Measurements from ENCODE around the gene OR5L2.
A peak's percentile ranks its signal among the peaks of the same experiment; 100 is the strongest.
"Not testable (repeated sequence)": the region's sequence is repeated elsewhere in the genome, so short reads cannot be mapped to it uniquely, and the experiment has no call there.

OR5L2 gene

GRCh38 chr11:55852141-55852540 is 25.1 kb downstream of the OR5L2 start:
- H3K9ac ChIP-seq, result no peak overlapping the region
- no peaks in the 10 kb centered on the region for H3K27me3 ChIP-seq
- no peak overlapping the region for H3K4me3 ChIP-seq
- H4K20me1 ChIP-seq, result no peaks in the 10 kb centered on the region
- H3K9me3 ChIP-seq (replicated peaks in 1 of 11), result no peaks in the 10 kb centered on the region
- no peaks in the 10 kb centered on the region for H3K36me3 ChIP-seq
- no peak for TF ChIP-seq Cebpa-rat (IDR thresholded peaks at IDR 0.05)
- H3K4me2 ChIP-seq, result no peak overlapping the region
- no peaks in the 10 kb centered on the region for H3K4me1 ChIP-seq
- H3K27ac ChIP-seq, result no peak overlapping the region

GRCh38 chr11:55854704-55855103 is 27.7 kb downstream of the OR5L2 start:
- no peaks in the 10 kb centered on the region for H3K9me3 ChIP-seq (replicated peaks in 1 of 11)
- no peak overlapping the region for H3K9ac ChIP-seq
- no peak overlapping the region for H3K4me2 ChIP-seq
- no peak for TF ChIP-seq Cebpa-rat (IDR thresholded peaks at IDR 0.05)
- no peaks in the 10 kb centered on the region for H3K4me1 ChIP-seq
- H4K20me1 ChIP-seq, result no peaks in the 10 kb centered on the region
- no peaks in the 10 kb centered on the region for H3K36me3 ChIP-seq
- no peak overlapping the region for H3K27ac ChIP-seq
- no peak overlapping the region for H3K4me3 ChIP-seq
- no peaks in the 10 kb centered on the region for H3K27me3 ChIP-seq

- H3K36me3 ChIP-seq, result not testable (repeated sequence)
- H3K4me2 ChIP-seq, result 0 out of 22 replicates have a peak overlapping the region, but pooled peaks of 2 of the 11 experiments have one; percentile 3 to 15
These were observed 40.3 kb downstream of the OR5L2 start for GRCh38 chr11:55867354-55867753.

GRCh38 chr11:55872731-55873130 is 45.7 kb downstream of the OR5L2 start:
- H3K9ac ChIP-seq, result not testable (repeated sequence)

More at GRCh38 chr11:55867354-55867753, 40.3 kb downstream of the OR5L2 start:
- H3K4me1 ChIP-seq; H4K20me1 ChIP-seq; H3K27me3 ChIP-seq; H3K9ac ChIP-seq; H3K27ac ChIP-seq; H3K9me3 ChIP-seq (replicated peaks in 1 of 11); H3K4me3 ChIP-seq: not testable (repeated sequence)

GRCh38 chr11:55873146-55873545 is 46.1 kb downstream of the OR5L2 start:
- H3K4me2 ChIP-seq, H3K27me3 ChIP-seq, H3K4me1 ChIP-seq, H3K9ac ChIP-seq, H4K20me1 ChIP-seq, H3K36me3 ChIP-seq, H3K4me3 ChIP-seq, H3K27ac ChIP-seq: not testable (repeated sequence)
- peaks cover 8 to 22% (median 19%) of the 10 kb centered on the region in 11 experiments; a peak in 18 of 22 replicates for H3K9me3 ChIP-seq (replicated peaks in 1 of 11)

More at GRCh38 chr11:55872731-55873130, 45.7 kb downstream of the OR5L2 start:
- not testable (repeated sequence) for H3K27ac ChIP-seq, H3K4me2 ChIP-seq, H3K36me3 ChIP-seq, H3K27me3 ChIP-seq, H4K20me1 ChIP-seq, H3K4me3 ChIP-seq, H3K4me1 ChIP-seq
- H3K9me3 ChIP-seq (replicated peaks in 1 of 11), result peaks cover 8 to 22% (median 19%) of the 10 kb centered on the region in 11 experiments; a peak in 18 of 22 replicates
